Mesothelial cell of epicardium (in vitro differentiated cells): Measurements from ENCODE around the gene SAMD7. TPM values are rescaled to one million over a fixed set of nuclear protein-coding genes. Genes with fewer than 3 reads are reported as not detected.

Experiments
- DNase-seq, 2 experiments: peaks; one replicate each; pipeline ENCODE4 v3.0.0; 2021; ENCODE audit warnings: low spot score in 2 of 2; ENCODE audit not compliant: unreplicated experiment in 2 of 2
- H3K27ac Mint-ChIP-seq: 2 replicates; pipeline ENCODE4 v1.8.0; 2021; ENCODE audit warnings: mixed read lengths
- H3K27me3 Mint-ChIP-seq: 2 replicates; pipeline ENCODE4 v1.8.0; 2021; ENCODE audit warnings: low read depth, mixed read lengths
- H3K36me3 Mint-ChIP-seq: 2 replicates; pipeline ENCODE4 v1.8.0; 2021; ENCODE audit warnings: mixed read lengths
- H3K4me1 Mint-ChIP-seq: 2 replicates; pipeline ENCODE4 v1.8.0; 2021; ENCODE audit warnings: mixed read lengths
- H3K4me3 Mint-ChIP-seq: 2 replicates; pipeline ENCODE4 v1.8.0; 2021; ENCODE audit warnings: mild to moderate bottlenecking, moderate library complexity, mixed read lengths
- H3K9me3 Mint-ChIP-seq: 2 replicates; pipeline ENCODE4 v1.8.0; 2021; ENCODE audit warnings: mixed read lengths
- CTCF ChIP-seq: fragments of 200-600 bp; sonication (generic); IDR thresholded peaks from one replicate; pipeline ENCODE4 v1.5.0; 2021; ENCODE audit warnings: antibody characterized with exemption; ENCODE audit not compliant: unreplicated experiment
- total RNA-seq: library from RNA; stranded (reverse); gene quantifications from 3 replicates; pipeline ENCODE4 v1.2.1, GENCODE V29; 2021

SAMD7 gene
- total RNA-seq, 1 donor from 2014 or later: not detected

GRCh38 chr3:169930843-169931242 lies 19.5 kb downstream of the SAMD7 start:
- H3K27ac Mint-ChIP-seq: no peak overlapping the region

GRCh38 chr3:169931747-169932520 lies 20.6 kb downstream of the SAMD7 start:
- no peak overlapping the region for H3K4me3 Mint-ChIP-seq
- peaks cover 44% of the 10 kb centered on the region for H3K27me3 Mint-ChIP-seq
- TF ChIP-seq CTCF: no peak
- no peaks in the 10 kb centered on the region for H3K9me3 Mint-ChIP-seq
- no peak overlapping the region for H3K27ac Mint-ChIP-seq
- no peak for DNase-seq
- H3K4me1 Mint-ChIP-seq: no peaks in the 10 kb centered on the region
- H3K36me3 Mint-ChIP-seq: no peaks in the 10 kb centered on the region

More at GRCh38 chr3:169930843-169931242, 19.5 kb downstream of the SAMD7 start:
- TF ChIP-seq CTCF: no peak
- Mint-ChIP-seq H3K4me3 (no peak overlapping the region), H3K36me3 (no peaks in the 10 kb centered on the region), H3K27me3 (peaks cover 40% of the 10 kb centered on the region), H3K9me3 (no peaks in the 10 kb centered on the region), H3K4me1 (no peaks in the 10 kb centered on the region)
- no peak for DNase-seq

DNA sequence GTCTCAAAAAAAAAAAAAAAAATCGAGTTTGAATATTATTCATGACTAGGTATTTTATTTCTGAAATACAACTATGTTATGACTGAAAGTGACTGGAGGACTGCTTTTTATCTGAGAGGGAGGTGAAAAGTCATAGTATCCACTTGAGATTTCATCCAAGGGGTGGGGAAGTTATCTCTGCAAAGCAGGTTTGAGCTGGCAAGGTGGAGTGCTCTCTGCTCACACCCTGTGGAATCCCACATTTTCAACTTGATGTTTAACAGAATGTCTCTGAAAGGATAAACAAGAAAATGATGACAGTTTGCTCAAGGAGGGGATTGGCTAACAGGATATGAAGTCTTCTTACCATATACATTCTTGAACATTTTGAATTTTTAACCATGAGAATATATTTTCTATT lies 27.9 kb downstream of the SAMD7 start:
- Mint-ChIP-seq H3K9me3 (peaks cover 3% of the 10 kb centered on the region), H3K4me3 (no peak overlapping the region), H3K4me1 (no peaks in the 10 kb centered on the region), H3K27me3 (peaks cover 44% of the 10 kb centered on the region), H3K27ac (no peak overlapping the region), H3K36me3 (no peaks in the 10 kb centered on the region)
- no peak for DNase-seq
- TF ChIP-seq CTCF: no peak

- H3K36me3 Mint-ChIP-seq: no peaks in the 10 kb centered on the region
- H3K4me3 Mint-ChIP-seq: no peak overlapping the region
- peaks cover 3% of the 10 kb centered on the region for H3K9me3 Mint-ChIP-seq
- no peaks in the 10 kb centered on the region for H3K4me1 Mint-ChIP-seq
- no peak for TF ChIP-seq CTCF
- peaks cover 40% of the 10 kb centered on the region for H3K27me3 Mint-ChIP-seq
- H3K27ac Mint-ChIP-seq: no peak overlapping the region
- no peak for DNase-seq
Measured at GRCh38 chr3:169939751-169940150, 28.4 kb downstream of the SAMD7 start.

DNA sequence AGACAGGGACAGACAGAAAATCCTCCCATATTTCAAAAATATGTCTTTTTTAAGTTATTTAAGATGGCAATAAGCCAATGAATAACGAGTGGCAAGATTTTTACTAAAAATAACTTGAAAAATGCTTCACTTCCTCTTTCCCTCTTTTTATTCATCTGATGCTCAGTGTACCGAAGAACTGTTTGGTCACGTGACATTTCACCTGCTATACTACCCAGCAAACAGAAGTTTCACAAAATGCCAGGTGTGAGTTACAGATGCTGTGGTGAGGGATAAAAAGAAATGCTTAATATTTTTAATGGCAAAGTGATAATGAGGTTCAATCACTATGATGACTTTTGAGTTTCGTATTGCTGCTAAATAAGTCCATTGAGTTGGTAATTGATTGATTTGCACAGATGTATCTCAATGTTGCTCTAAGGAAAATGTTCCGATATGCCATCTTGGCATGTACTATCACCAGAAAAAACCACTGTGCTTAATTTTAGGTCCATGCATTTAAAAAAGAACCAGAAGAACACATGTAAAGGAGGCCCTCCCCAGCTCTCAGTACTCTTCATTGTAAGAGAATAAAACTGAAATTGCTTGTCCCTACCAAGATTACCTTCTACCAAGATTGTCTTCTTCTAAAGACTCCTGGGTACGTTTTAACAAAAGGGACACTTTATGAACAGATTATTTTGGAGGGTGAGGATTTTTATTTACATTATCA lies 29.3 kb downstream of the SAMD7 start:
- DNase-seq: no peak
- peaks cover 3% of the 10 kb centered on the region for H3K9me3 Mint-ChIP-seq
- no peaks in the 10 kb centered on the region for H3K4me1 Mint-ChIP-seq
- peaks cover 35% of the 10 kb centered on the region for H3K27me3 Mint-ChIP-seq
- no peak overlapping the region for H3K27ac Mint-ChIP-seq
- no peaks in the 10 kb centered on the region for H3K36me3 Mint-ChIP-seq
- H3K4me3 Mint-ChIP-seq: no peak overlapping the region
- TF ChIP-seq CTCF: no peak
